Measurements from ENCODE around the gene ANKRD6.

DNA sequence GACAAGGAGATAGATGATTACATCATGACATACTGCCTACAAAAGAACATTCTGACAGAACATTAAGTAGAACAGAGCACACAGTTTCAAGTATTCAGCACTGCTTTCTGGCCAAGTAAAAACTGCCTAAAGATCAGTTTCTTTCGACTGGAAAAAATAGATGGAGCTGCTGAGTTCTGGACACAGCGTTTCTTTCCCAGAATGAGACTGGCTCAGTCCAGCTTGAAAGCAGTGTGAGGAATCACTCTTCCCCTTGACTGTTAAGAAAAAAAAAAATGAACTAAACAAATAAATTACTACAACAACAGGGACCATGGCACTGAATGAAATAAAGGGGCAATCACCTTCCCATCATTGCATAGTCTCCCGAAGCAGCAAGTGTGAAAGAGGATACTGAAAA lies 210.0 kb downstream of the ANKRD6 start:
- no peak for TF ChIP-seq JUND (IDR thresholded peaks at IDR 0.05)
- TF ChIP-seq, protein P1, sequence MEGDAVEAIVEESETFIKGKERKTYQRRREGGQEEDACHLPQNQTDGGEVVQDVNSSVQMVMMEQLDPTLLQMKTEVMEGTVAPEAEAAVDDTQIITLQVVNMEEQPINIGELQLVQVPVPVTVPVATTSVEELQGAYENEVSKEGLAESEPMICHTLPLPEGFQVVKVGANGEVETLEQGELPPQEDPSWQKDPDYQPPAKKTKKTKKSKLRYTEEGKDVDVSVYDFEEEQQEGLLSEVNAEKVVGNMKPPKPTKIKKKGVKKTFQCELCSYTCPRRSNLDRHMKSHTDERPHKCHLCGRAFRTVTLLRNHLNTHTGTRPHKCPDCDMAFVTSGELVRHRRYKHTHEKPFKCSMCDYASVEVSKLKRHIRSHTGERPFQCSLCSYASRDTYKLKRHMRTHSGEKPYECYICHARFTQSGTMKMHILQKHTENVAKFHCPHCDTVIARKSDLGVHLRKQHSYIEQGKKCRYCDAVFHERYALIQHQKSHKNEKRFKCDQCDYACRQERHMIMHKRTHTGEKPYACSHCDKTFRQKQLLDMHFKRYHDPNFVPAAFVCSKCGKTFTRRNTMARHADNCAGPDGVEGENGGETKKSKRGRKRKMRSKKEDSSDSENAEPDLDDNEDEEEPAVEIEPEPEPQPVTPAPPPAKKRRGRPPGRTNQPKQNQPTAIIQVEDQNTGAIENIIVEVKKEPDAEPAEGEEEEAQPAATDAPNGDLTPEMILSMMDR (IDR thresholded peaks at IDR 0.05), result no peak
- TF ChIP-seq, protein P2, sequence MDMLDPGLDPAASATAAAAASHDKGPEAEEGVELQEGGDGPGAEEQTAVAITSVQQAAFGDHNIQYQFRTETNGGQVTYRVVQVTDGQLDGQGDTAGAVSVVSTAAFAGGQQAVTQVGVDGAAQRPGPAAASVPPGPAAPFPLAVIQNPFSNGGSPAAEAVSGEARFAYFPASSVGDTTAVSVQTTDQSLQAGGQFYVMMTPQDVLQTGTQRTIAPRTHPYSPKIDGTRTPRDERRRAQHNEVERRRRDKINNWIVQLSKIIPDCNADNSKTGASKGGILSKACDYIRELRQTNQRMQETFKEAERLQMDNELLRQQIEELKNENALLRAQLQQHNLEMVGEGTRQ (IDR thresholded peaks at IDR 0.05; ENCODE audit: borderline replicate concordance, low read depth, low read length), result no peak
- no peak for TF ChIP-seq EP300 (IDR thresholded peaks at IDR 0.05; ENCODE audit: borderline replicate concordance in 1 of 2, low read depth in 1 of 2, low read length in 1 of 2)
- no peak for TF ChIP-seq POLR2AphosphoS5 (IDR thresholded peaks at IDR 0.05; ENCODE audit: low read depth, low read length)
- TF ChIP-seq YY1 (IDR thresholded peaks at IDR 0.05; ENCODE audit: low read depth), result no peak
